ENCODE data around the gene MLST8. TPM values are rescaled to one million over a fixed set of nuclear protein-coding genes. Genes with fewer than 3 reads are reported as not detected.
"Not testable (repeated sequence)": the region's sequence is repeated elsewhere in the genome, so short reads cannot be mapped to it uniquely, and the experiment has no call there.

Gene MLST8
- polyA plus RNA-seq, 1 donor from 2014 or later, result 44.1 TPM

GRCh38 chr16:2244301-2244700 lies 39.0 kb downstream of the MLST8 start:
- no peaks in the 10 kb centered on the region for H3K36me3 Mint-ChIP-seq
- H3K4me1 Mint-ChIP-seq, result no peaks in the 10 kb centered on the region
- H3K4me3 Mint-ChIP-seq, result no peak overlapping the region
- H3K9me3 Mint-ChIP-seq, result no peaks in the 10 kb centered on the region
- H3K27ac Mint-ChIP-seq, result no peak overlapping the region
- H3K27me3 Mint-ChIP-seq, result no peaks in the 10 kb centered on the region

- H3K36me3 Mint-ChIP-seq, result no peaks in the 10 kb centered on the region
- no peaks in the 10 kb centered on the region for H3K9me3 Mint-ChIP-seq
- peaks cover 0 to 1% (median 0%) of the 10 kb centered on the region in 3 donors for H3K4me1 Mint-ChIP-seq
- no peak overlapping the region for H3K27ac Mint-ChIP-seq
- no peaks in the 10 kb centered on the region for H3K27me3 Mint-ChIP-seq
- no peak overlapping the region for H3K4me3 Mint-ChIP-seq
Observed at GRCh38 chr16:2244926-2245795, 39.9 kb downstream of the MLST8 start.

GRCh38 chr16:2246301-2246885 lies 41.1 kb downstream of the MLST8 start:
- no peaks in the 10 kb centered on the region for H3K36me3 Mint-ChIP-seq
- H3K27me3 Mint-ChIP-seq, result no peaks in the 10 kb centered on the region
- H3K27ac Mint-ChIP-seq, result peak overlapping the region in 2 of 3 donors; percentile 10 to 48
- H3K4me1 Mint-ChIP-seq, result peaks cover 0 to 4% (median 3%) of the 10 kb centered on the region in 3 donors
- H3K9me3 Mint-ChIP-seq, result no peaks in the 10 kb centered on the region
- H3K4me3 Mint-ChIP-seq, result no peak overlapping the region

GRCh38 chr16:2250652-2251295 lies 45.5 kb downstream of the MLST8 start:
- Mint-ChIP-seq H3K27ac (peak overlapping the region; percentile 91 to 95 (median 94)), H3K9me3 (no peaks in the 10 kb centered on the region), H3K27me3 (no peaks in the 10 kb centered on the region), H3K4me3 (peak overlapping the region; percentile 87 to 92 (median 90)), H3K4me1 (peaks cover 12 to 15% (median 13%) of the 10 kb centered on the region in 3 donors), H3K36me3 (no peaks in the 10 kb centered on the region)

GRCh38 chr16:2251296-2252111 lies 46.2 kb downstream of the MLST8 start, which contains the start of gene ECI1:
TSS of gene ECI1 (minus strand) at chr16:2251587. CDS start at chr16:2251566, 21 bp downstream.
- Mint-ChIP-seq H3K9me3 (no peaks in the 10 kb centered on the region), H3K36me3 (no peaks in the 10 kb centered on the region), H3K27me3 (no peaks in the 10 kb centered on the region), H3K4me1 (peaks cover 12 to 15% (median 13%) of the 10 kb centered on the region in 3 donors), H3K27ac (peak within 1 kb of the TSS; percentile 93 to 95 (median 94)), H3K4me3 (peak within 1 kb of the TSS; percentile 87 to 92 (median 90))

GRCh38 chr16:2252806-2253148 lies 47.5 kb downstream of the MLST8 start:
- Mint-ChIP-seq H3K9me3 (no peaks in the 10 kb centered on the region), H3K27me3 (no peaks in the 10 kb centered on the region), H3K4me3 (peak overlapping the region; percentile 50 to 90 (median 84)), H3K36me3 (no peaks in the 10 kb centered on the region), H3K27ac (peak overlapping the region; percentile 93 to 95 (median 94)), H3K4me1 (peaks cover 12 to 15% (median 13%) of the 10 kb centered on the region in 3 donors)

GRCh38 chr16:2253293-2253692 lies 48.0 kb downstream of the MLST8 start:
- Mint-ChIP-seq H3K27ac (peak overlapping the region; percentile 93 to 95 (median 94)), H3K9me3 (no peaks in the 10 kb centered on the region), H3K4me1 (peaks cover 12 to 15% (median 13%) of the 10 kb centered on the region in 3 donors), H3K4me3 (peak overlapping the region in 3 of 4 donors; percentile 50 to 90 (median 81)), H3K36me3 (no peaks in the 10 kb centered on the region), H3K27me3 (no peaks in the 10 kb centered on the region)

GRCh38 chr16:2256531-2257140 lies 51.4 kb downstream of the MLST8 start:
- no peaks in the 10 kb centered on the region for H3K27me3 Mint-ChIP-seq
- H3K4me3 Mint-ChIP-seq, result no peak overlapping the region
- H3K4me1 Mint-ChIP-seq, result peaks cover 9 to 12% (median 12%) of the 10 kb centered on the region in 3 donors
- no peaks in the 10 kb centered on the region for H3K36me3 Mint-ChIP-seq
- H3K27ac Mint-ChIP-seq, result peak overlapping the region in 1 of 3 donors; percentile 43
- H3K9me3 Mint-ChIP-seq, result no peaks in the 10 kb centered on the region

- no peak overlapping the region for H3K27ac Mint-ChIP-seq
Observed at GRCh38 chr16:2257726-2258125, 52.5 kb downstream of the MLST8 start.

GRCh38 chr16:2258530-2258929 lies 53.3 kb downstream of the MLST8 start:
- H3K36me3 Mint-ChIP-seq, H3K4me1 Mint-ChIP-seq, H3K4me3 Mint-ChIP-seq, H3K27me3 Mint-ChIP-seq, H3K9me3 Mint-ChIP-seq: not testable (repeated sequence)
- peak overlapping the region in 1 of 3 donors; percentile 56 for H3K27ac Mint-ChIP-seq

More at GRCh38 chr16:2257726-2258125, 52.5 kb downstream of the MLST8 start:
- Mint-ChIP-seq H3K4me3 (peak overlapping the region in 1 of 4 donors; percentile 17), H3K36me3 (no peaks in the 10 kb centered on the region), H3K9me3 (no peaks in the 10 kb centered on the region), H3K4me1 (peaks cover 7 to 8% (median 8%) of the 10 kb centered on the region in 3 donors), H3K27me3 (no peaks in the 10 kb centered on the region)

Other genes starting within 250 kb of the MLST8 start
- 204 TPM for gene NDUFB10, start 245.9 kb upstream of the MLST8 start, polyA plus RNA-seq
- 6,339 TPM for gene RPS2, start 240.6 kb upstream of the MLST8 start, polyA plus RNA-seq
- gene RNF151, start 238.6 kb upstream of the MLST8 start, polyA plus RNA-seq, result not detected
- gene TBL3, start 233.4 kb upstream of the MLST8 start, polyA plus RNA-seq, result 52.0 TPM
- gene NOXO1, start 224.0 kb upstream of the MLST8 start, polyA plus RNA-seq, result not detected
- gene GFER, start 221.3 kb upstream of the MLST8 start, polyA plus RNA-seq, result 39.0 TPM
- gene SYNGR3, start 215.5 kb upstream of the MLST8 start, polyA plus RNA-seq, result 4.9 TPM
- gene ZNF598, start 195.6 kb upstream of the MLST8 start, polyA plus RNA-seq, result 11.0 TPM
- not detected for gene NPW, start 185.7 kb upstream of the MLST8 start, polyA plus RNA-seq
- gene NHERF2, start 178.6 kb upstream of the MLST8 start, polyA plus RNA-seq, result not detected
- 35.2 TPM for gene NTHL1, start 157.6 kb upstream of the MLST8 start, polyA plus RNA-seq
- 30.3 TPM for gene TSC2, start 157.5 kb upstream of the MLST8 start, polyA plus RNA-seq
- gene PKD1, start 69.6 kb upstream of the MLST8 start, polyA plus RNA-seq, result 7.4 TPM
- 0.41 TPM for gene RAB26, start 56.8 kb upstream of the MLST8 start, polyA plus RNA-seq
- gene TRAF7, start 49.7 kb upstream of the MLST8 start, polyA plus RNA-seq, result 7.0 TPM
- not detected for gene CASKIN1, start 8.8 kb upstream of the MLST8 start, polyA plus RNA-seq
- gene BRICD5, start 5.4 kb downstream of the MLST8 start, polyA plus RNA-seq, result 0.35 TPM
- 6.4 TPM for gene PGP, start 9.4 kb downstream of the MLST8 start, polyA plus RNA-seq
- 23.2 TPM for gene E4F1, start 18.1 kb downstream of the MLST8 start, polyA plus RNA-seq
- gene DNASE1L2, start 31.0 kb downstream of the MLST8 start, polyA plus RNA-seq, result not detected
- 65.1 TPM for gene ECI1, start 46.1 kb downstream of the MLST8 start, polyA plus RNA-seq
- gene RNPS1, start 62.7 kb downstream of the MLST8 start, polyA plus RNA-seq, result 330 TPM
- 1.7 TPM for gene ABCA3, start 135.3 kb downstream of the MLST8 start, polyA plus RNA-seq
- 5.6 TPM for gene CCNF, start 224.0 kb downstream of the MLST8 start, polyA plus RNA-seq